ENCODE measurements around the gene KIFC1. TPM values are rescaled to one million over a fixed set of nuclear protein-coding genes. Genes with fewer than 3 reads are reported as not detected.
"Not testable (repeated sequence)": the region's sequence is repeated elsewhere in the genome, so short reads cannot be mapped to it uniquely, and the experiment has no call there.

KIFC1 gene
- total RNA-seq, 4 donors from 2014 or later = 0.25 to 10.8 (median 3.1) TPM

- ATAC-seq (ENCODE audit: low FRiP score) = no peak
- no peak for DNase-seq (ENCODE audit: low spot score)
- no peak for TF ChIP-seq CTCF (IDR thresholded peaks at IDR 0.05)
Measured at GRCh38 chr6:33359331-33359730, 32.3 kb upstream of the KIFC1 start.

GRCh38 chr6:33363486-33363885 lies 28.1 kb upstream of the KIFC1 start:
- DNase-seq (ENCODE audit: low spot score); ATAC-seq (ENCODE audit: low FRiP score): not testable (repeated sequence)

GRCh38 chr6:33364475-33365205 lies 27.0 kb upstream of the KIFC1 start:
- not testable (repeated sequence) for ATAC-seq (ENCODE audit: low FRiP score); DNase-seq (ENCODE audit: low spot score)

- DNase-seq (ENCODE audit: low spot score) = not testable (repeated sequence)
- peak; percentile 31 for ATAC-seq (ENCODE audit: low FRiP score)
Measured at GRCh38 chr6:33365206-33365971, 26.2 kb upstream of the KIFC1 start.

- TF ChIP-seq CTCF (IDR thresholded peaks at IDR 0.05) = no peak
- ATAC-seq (ENCODE audit: low FRiP score) (no peak), DNase-seq (ENCODE audit: low spot score) (no peak)
Measured at GRCh38 chr6:33367009-33367714, 24.5 kb upstream of the KIFC1 start.

- not testable (repeated sequence) for DNase-seq (ENCODE audit: low spot score); ATAC-seq (ENCODE audit: low FRiP score)
Measured at GRCh38 chr6:33367715-33368025, 24.0 kb upstream of the KIFC1 start.

GRCh38 chr6:33371901-33372300 lies 19.7 kb upstream of the KIFC1 start:
- ATAC-seq (ENCODE audit: low FRiP score) = not testable (repeated sequence)

GRCh38 chr6:33372526-33373123 lies 19.0 kb upstream of the KIFC1 start:
- TF ChIP-seq CTCF (IDR thresholded peaks at IDR 0.05) = no peak
- ATAC-seq (ENCODE audit: low FRiP score) (no peak), DNase-seq (ENCODE audit: low spot score) (no peak)

More at GRCh38 chr6:33371901-33372300, 19.7 kb upstream of the KIFC1 start:
- DNase-seq (ENCODE audit: low spot score) = not testable (repeated sequence)

- TF ChIP-seq CTCF (IDR thresholded peaks at IDR 0.05) = no peak
Measured at GRCh38 chr6:33373960-33374910, 17.4 kb upstream of the KIFC1 start.

More at GRCh38 chr6:33373960-33374910, 17.4 kb upstream of the KIFC1 start:
- DNase-seq (ENCODE audit: low spot score) = no peak
- ATAC-seq (ENCODE audit: low FRiP score) = no peak

Data from omental fat pad (tissue), 4 donors.